GM18870 (cell line): ENCODE data around the gene STK10.

Experiments
- ATAC-seq: cut with Tn5 transposase; IDR thresholded peaks from one replicate; pipeline ENCODE4 v1.9.1; 2021; ENCODE audit warnings: moderate library complexity; ENCODE audit not compliant: unreplicated experiment

The STK10 gene

DNA sequence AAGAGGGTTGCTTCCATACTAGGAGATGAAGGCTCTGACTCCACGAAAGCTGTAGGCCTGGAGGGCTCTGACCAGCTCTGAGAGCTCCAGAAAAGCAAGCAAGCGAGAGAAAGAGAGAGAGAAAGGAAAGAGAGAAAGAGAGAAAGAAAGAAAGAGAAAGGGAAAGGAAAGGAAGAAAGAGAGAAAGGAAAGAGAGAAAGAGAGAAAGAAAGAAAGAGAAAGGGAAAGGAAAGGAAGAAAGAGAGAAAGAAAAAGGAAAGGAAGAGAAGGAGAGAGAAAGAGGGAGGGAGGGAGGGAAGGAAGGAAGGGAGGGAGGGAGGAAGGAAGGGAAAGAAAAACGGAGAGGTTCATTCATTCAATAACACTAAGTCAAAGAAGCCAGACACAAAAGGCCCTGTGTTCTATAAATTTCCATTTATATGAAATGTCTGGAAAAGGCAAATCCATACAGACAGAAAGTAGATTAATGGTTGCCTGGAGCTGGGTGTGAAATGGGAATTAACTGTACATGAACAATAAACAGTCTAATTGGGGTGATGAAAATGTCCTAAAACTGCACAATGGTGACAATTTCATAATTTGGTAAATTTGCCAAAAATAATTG lies 1.8 kb upstream of the STK10 start:
- ATAC-seq, result no peak

DNA sequence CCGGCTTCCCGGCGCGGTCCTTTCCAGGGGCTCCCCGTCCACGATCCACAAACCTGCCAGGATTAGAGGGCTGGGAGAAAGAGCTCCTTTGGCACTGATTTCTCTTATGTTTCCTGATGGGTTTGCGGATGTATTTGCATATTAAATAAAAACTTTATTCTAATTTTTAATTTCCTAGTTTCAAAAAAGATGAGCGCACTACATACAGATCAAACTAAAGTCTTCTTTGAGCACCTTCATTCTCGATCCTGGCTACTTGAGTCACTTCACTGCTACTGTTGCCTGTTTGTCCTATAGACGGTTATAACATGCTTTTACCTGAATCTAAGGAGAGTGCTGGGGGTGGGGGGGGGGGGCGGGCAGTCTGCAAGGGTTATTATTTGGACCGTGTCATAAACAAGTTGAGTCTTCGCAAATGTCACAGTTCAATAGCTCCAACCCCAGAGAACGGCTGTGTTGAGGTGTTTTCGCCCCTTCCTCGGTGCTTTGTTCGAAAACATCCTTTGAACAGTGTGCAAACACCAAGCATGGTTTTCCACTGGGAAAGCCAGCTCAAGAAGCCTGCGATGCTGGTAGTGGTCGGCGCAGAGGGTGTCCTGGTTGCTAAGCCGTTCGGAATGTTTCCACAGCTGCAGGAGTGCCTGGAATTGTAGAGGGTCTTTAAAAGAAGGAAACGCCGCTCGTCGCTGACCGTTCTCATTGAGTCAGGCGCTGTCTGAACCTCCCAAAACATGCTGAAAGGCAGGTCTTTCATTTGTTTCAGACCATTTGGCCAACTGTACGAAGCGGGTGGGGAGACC lies 1.1 kb upstream of the STK10 start:
- no peak for ATAC-seq

DNA sequence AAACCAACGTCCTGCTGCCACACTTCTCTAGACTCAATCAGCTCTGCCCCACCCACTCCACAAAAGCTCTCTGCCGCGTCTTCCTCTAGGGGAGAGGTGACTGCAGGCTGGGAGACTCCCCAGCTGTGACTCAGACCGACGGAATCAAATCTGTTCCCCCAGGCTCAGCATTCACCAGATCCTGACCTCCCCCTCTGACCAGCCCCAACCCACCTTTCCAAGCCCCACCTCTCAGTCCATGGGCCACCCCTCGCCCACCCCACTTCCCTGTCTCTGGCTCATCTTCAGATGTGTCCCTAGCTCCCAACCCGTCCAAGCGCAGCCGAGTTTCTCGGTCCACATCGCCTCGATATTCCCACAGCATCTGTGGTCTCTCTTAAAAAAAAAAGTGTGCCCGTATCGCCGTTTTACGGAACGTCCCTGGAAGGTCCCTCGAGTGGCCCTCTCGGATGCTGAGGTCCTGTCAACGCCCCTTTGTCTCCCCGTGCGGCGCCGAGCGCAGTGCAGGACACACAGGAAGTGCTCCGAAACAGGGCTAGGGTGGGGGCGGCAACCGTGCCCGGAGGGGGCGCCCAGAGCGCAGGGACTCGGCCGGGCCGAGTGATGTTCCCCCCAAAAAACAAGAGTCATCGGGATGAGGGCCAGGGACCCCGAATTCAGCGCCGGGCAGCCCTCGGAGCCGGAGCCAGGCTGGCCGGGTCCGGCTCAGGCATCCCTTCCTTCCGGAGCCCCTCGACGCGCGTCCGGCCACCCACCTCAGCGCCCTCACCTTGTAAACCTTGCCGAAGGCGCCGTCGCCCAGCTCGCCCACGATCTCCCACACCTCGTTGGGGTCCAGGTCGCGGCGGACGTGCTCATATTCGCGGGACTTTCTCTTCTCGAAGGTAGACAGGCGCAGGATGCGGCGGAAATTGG lies 649 bp downstream of the STK10 start:
- peak; percentile 23 for ATAC-seq

DNA sequence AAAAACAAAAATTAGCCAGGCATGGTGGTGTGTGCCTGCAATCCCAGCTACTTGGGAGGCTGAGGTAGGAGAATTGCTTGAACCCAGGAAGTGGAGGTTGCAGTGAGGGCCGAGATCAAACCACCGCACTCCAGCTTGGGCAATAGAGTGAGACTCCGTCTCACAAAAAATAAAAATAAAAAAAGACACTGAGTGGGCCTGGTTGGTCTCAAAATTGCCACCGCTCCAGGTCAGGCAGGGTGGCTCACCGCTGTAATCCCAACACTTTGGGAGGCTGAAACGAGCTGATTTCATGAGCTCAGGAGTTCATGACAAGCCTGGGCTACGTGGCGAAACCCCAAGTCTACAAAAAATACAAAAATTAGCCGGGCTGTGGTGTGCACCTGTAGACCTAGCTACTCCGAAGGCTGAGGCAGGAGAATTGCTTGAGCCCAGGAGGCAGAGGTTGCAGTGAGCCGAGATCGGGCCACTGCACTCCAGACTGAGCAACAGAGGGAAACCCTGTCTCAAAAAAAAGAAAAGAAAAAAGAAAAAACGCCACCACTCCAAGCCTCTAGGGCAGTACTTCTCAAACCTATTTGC lies 1.8 kb downstream of the STK10 start:
- no peak for ATAC-seq

DNA sequence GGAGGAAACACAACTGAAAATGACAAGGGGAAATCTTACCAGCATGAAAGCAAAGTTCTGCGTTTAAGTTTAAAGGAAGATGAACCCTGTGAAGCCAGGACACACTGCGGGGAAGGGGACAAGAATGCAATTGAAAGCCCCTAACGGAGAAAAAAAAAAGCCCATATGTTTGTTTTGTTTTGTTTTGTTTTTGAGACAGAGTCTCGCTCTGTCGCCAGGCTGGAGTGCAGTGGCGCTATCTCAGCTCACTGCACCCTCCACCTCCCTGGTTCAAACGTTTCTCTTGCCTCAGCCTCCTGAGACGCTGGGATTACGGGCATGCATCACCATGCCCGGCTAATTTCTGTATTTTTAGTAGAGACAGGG lies 2.9 kb downstream of the STK10 start:
- no peak for ATAC-seq

DNA sequence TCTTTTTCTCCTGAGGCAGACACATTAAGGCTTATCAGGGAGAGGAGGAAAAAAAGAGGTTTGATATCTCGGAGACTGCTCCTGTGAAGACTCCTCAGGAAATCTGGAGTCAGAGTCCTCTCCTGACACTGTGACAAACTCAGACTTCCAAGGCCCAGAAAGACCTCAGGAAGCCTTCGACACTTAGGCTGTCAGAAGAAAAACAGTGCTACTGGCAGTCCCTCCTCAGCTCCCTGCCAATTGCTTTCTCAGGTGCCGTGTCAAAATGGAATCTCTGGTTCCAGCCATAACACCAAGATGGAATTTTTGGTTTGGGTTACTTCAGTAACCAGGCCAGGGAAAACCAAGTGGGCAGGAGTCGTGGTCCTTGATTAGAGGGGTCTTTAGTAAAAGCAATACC lies 4.1 kb downstream of the STK10 start:
- ATAC-seq, result no peak

DNA sequence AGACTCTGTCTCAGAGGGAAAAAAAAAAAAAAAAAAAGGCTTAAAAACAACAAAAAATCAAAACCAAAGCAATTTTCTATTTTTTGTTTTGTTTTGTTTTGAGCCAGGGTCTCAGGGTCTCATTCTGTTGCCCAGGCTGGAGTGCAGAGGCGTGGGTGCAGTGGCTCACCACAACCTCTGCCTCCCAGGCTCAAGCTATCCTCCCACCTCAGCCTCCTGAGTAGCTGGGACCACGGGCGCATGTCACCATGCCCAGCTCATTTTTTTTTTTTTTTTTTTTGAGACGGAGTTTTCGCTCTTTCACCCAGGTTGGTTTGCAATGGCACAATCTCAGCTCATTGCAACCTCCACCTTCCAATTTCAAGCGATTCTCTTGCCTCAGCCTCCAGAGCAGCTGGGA lies 5.7 kb downstream of the STK10 start:
- no peak for ATAC-seq

DNA sequence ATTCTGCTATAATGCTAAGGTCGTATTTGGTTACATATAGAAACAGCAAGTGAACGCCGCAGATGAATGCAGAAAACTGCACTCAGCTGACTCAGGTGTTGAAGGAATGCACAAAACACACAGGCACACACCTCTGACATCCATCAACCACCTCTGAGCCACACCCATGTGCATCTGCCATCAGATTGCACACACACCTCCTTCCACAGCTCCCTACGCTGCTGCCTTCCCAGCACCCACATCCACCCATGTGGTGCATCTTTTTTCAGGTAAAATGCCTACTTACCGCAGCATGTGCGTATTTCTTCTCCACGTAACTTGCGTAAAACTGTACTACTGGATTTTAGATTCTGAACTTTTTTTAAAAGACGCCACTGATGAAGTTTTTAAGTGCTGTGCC lies 7.1 kb downstream of the STK10 start:
- no peak for ATAC-seq

DNA sequence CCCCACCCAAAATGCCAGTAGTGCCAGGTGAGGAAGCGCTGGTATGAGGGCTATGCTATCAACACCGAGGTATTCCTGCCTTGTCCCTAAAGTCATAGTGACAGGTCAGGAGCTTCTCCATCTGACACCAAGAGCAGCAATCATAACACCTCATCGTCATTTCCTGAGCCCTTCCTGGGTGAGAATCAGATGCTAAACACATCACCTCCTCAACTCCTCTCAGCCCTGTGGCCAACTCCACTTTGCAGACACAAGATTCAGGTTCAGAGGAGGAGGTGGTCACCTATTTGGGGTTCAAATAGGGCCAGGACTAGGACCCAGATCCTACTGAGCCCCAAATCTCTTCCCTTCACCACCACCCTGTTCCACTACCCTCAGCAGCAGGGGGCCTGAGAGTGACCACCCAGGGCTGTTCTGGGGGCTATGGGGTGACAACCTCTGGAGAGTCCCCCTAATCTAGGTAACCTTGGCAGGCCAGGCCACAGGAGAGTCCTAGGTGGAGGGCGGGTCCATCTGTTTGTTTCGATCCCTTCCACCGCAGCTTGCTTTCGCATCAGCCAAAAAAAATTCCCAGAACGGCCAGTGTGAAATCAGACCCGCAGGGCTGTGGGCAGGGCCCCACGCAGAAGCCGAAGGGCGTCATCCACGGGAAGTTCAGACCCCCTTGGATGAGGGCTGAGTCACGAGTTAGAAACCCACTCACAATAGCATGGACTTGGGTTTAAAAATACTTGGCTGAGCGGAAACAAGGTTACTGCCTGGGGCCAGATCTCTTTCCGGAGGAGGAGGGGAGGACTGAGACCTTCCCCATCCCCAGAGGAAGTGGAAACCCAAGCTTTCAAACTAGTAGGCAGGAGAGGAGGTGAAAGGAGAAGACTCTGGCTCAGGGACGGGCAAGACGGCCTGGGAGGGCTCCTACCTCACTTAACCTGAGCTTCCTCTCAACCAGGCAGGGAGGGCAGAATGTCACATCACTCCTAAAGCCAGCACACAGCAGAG lies 8.7 kb downstream of the STK10 start:
- ATAC-seq, result peak; percentile 36

DNA sequence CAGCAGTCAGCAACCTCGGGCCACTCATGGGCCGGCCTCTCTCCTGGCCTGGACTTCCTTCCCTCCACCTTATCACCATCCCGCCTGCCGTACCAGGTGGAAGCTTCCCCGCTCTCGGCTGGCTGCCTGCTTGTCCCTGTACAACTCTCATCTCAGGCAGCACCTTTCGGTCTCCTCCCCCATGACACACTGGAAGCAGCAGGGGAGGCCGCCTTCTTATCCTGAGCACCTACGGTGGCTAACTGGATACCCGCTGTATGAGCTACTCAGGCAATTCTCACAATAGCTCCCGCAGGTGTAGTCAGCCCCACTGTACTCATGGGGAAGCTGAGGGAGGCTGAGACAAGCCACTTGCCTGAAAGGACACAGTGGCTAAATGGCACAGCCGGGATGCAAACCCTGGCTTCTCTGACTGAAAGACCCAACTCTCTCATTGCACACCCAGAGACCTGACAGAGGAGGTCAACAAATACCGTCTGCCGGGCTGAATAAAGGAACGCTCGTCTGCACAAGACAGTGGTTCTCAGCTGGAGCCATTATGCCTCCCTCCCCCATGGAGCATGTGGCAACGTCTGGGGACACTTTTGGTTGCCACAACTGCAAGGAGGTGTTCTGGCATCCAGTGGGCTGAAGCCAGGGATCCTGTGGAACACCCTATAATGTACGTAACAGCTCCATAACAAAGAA lies 9.6 kb downstream of the STK10 start:
- ATAC-seq, result no peak

DNA sequence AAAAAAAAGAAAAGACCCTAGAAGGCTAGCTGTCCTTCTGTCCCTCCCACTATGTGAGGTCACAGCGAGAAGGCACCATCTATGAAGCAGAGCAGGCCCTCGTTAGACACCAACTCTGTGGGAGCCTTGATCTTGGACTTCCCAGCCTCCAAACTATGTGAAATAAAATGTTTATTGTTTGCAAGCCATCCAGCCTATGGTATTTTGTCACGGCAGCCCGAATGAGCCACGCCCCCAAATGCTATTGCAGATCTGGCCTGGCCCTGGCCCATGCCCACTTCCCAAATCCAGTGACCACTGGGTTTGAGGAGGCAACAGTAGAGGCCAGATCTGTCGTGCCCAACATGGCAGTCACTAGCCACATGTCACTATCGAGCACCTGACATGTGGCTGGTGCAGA lies 10.8 kb downstream of the STK10 start:
- ATAC-seq, result no peak

DNA sequence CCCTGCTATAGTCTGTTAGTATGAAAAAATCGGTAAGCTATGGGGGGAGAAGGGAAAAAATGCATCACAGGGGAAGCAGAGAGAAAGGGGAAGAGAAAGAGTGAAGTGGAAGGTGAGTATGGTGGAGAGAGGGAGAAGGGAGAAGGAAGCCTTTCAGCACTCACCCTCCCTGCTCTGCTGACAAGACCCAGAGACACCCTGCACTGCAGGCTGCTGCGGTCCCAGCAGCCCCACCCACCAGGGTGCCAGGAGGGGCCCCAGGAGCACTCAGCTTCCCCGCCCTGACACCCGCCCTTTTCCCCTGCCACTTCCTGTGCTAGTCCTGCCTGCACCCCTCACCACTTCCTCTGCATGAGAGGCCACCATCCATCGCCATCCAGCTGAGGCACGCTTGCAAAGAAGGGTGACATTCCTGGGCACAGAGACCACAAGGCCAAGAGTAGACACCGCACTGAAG lies 12.7 kb downstream of the STK10 start:
- ATAC-seq, result peak; percentile 33

DNA sequence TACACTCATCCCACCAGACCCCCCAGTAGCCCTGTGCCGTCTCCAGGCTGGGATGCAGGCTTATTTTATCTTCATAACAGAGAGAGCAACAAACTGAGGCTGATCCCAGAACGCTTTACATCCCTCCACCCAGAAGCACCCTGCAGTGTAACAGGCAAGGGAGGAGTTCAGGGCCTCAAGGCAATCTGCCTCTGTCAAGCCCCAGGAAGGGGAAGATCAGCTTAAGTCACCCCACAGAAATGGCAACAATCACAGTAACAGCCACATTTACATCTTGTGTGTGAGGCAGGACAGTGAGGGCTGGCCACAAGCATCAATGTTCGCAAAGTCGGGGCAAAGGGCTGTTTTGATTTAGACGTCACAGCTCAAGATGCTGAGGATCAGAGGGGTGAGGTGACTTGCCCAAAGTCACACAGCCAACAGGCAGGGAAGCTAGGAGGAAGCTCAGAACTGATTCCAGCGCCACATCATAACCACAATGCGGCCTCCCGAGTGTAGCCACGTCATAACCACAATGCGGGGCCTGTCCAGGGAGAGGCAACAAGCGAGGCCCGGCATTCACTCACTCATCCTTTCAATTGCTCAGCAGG lies 14.4 kb downstream of the STK10 start:
- no peak for ATAC-seq

DNA sequence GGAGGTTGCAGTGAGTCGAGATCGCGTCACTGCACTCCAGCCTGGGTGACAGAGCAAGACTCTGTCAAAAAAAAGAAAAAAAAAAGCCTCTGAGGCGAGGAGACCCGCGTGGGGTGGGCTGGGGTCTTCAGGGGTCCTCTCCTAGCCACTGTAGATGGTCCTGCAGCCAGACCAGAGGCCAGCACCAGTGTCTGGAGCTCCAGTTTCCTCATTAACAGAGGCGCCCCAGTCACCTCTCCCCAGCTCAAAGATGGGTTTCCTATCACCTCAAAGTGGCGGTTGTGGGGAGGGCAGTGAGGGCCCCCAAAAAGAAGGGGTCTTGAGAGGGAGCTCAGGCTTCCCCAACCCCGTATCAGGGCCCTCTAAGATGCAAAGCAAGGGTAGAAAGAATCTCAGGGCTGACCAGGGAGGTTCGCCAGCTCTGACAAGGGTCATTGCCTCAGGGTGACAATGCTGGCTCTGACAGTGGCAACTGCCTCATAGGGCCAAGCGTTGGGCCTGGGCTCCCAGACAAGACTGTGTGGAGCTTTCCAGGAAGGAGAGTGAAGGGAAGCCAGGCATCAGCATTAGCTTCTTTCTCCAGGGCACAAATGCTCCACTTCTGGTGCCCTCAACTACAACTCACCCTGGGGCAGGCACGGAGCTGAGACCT lies 15.0 kb downstream of the STK10 start:
- ATAC-seq, result no peak

DNA sequence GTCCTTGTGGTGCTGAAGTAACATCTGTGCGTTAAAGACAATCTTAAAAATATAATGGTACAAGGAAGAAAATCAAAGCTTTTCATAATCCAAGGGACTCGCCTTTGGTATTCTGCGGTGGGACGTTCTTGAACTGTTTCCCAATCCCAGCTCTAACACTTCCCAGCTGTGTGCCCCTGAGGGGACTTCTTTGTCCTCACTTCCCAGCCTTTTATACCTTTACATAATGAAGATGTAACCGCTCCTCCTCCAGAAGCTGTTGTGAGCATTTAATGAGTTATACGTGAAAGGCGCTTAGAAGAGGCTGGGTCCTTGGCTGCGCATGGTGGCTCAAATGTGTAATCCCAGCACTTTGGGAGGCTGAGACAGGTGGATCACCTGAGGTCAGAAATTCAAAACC lies 16.9 kb downstream of the STK10 start:
- ATAC-seq, result no peak

DNA sequence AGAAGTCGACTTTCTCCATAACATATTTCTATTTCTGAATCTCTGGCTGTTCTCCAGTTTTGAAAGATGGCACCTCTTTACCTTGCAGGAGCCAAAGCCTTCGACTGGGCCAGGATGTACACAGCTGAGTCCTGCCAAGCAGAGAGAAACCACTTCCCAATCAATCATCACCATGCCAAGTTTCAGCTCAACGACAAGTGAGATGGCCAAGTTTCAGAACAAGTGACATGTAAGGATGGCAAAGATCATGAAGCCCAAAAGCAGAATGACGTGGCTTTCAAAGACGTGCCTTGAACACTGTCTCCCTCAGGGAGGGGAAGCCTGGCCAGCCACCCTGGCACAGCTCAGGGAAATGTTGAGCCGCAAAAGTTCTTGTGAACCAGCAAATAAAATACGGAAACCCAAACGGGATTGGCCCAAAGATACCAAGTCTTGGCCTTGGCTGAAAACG lies 17.7 kb downstream of the STK10 start:
- no peak for ATAC-seq

DNA sequence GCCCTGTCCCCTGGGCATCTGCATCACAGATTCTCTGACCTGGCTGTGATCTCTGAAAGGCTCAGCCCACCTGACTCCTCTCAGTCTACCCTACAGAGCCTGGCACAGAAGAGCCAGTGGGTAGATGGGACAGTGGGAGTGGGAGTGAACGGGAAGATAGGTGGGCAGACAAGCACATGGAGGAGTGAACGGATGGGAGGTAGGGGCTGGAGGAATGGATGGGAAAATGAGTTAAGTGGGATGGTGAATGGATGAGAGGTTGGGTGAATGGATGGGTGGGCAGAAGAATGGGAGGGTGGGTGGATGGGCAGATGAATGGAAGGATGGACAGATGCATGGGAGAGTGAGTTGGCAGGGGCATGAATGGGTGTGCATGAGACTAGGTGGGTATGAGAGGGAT lies 18.8 kb downstream of the STK10 start:
- no peak for ATAC-seq

DNA sequence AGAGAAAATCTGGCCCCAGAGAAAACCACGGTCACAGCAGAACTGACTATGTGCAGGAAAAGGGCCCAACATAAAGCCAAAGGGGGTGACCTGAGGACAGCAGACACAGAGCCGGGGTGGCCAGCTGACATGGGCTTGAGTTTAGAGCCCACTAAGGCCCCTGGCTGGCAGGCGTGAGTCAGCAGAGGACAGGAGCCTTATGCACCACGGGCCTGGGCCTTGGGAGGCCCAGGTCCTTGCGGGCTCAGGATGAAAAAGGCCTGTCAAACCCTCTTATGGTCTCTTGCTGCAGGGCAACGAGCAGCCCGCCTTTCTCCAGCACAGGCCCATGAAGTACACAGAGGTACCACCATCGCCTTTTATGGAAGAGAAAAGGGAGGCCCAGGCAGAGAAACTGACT lies 19.7 kb downstream of the STK10 start:
- no peak for ATAC-seq

DNA sequence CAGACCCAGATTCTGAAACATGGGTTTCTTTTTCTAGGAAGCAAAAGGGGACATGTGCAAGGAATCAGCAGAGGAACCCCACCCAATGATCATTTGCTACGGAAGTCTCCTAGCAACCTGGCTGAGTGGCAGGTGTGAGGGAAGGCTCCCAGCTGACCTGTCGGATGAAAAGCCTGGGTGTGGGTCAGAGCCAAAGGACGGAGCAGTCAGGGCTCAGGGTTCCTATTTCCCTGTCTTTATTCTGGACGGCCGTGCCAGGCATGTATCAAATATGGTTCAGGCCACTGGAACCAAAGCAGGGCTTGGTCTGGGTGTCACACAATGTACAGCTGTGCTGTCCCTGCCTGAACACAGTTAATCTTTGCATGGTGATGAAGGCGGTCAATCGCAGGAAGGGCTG lies 20.1 kb downstream of the STK10 start:
- ATAC-seq, result no peak
